AG04449 (cell line): ENCODE data around the gene TBX22.

ENCODE experiments used
- CTCF ChIA-PET: fragments of 350-600 bp; formaldehyde crosslinking; extraction: SDS; loops from one replicate; lab custom pipeline; 2021; ENCODE audit warnings: antibody characterized with exemption; lab: Yijun Ruan, JAX
- POLR2A ChIA-PET: fragments of 400-600, 350-600 bp; formaldehyde crosslinking; extraction: SDS; loops from one replicate; lab custom pipeline; 2020; ENCODE audit warnings: antibody characterized with exemption, inconsistent platforms; lab: Yijun Ruan, JAX
- DNase-seq: peaks from one replicate; pipeline ENCODE4 v3.0.0-alpha.2; 2010; ENCODE audit warnings: low read depth, low spot score
- H3K4me3 ChIP-seq: 2 replicates; pipeline ENCODE4 v1.5.1; 2011; ENCODE audit warnings: low read depth, mild to moderate bottlenecking, control low read depth, low read length
- CTCF ChIP-seq: IDR thresholded peaks from one replicate; pipeline ENCODE4 v1.5.1; 2011; ENCODE audit warnings: mild to moderate bottlenecking, moderate library complexity, low read length, control low read depth, inconsistent platforms; ENCODE audit not compliant: insufficient read depth; ENCODE audit errors: missing control alignments

Gene TBX22

GRCh38 chrX:80014141-80014940 is at the start of gene TBX22:
TSS of gene TBX22 (plus strand) at chrX:80014753. CDS start at chrX:80022270, 7,517 bp downstream.
- no peak within 1 kb of the TSS for H3K4me3 ChIP-seq
- TF ChIP-seq CTCF: no peak

GRCh38 chrX:79975605-79976004 is 38.9 kb upstream of the TBX22 start:
- POLR2A ChIA-PET: no interaction called here
- no peak for TF ChIP-seq CTCF
- no peak overlapping the region for H3K4me3 ChIP-seq
- CTCF ChIA-PET: no interaction called here
- no peak for DNase-seq

More at GRCh38 chrX:80014141-80014940, at the start of gene TBX22:
- ChIA-PET POLR2A (no interaction called here), CTCF (no interaction called here)
- no peak for DNase-seq

- DNase-seq: no peak
- no peak overlapping the region for H3K4me3 ChIP-seq
- no peak for TF ChIP-seq CTCF
- CTCF ChIA-PET: no interaction called here
- POLR2A ChIA-PET: no interaction called here
Observed at GRCh38 chrX:80004458-80004857, 10.1 kb upstream of the TBX22 start.

- no peak for DNase-seq
- CTCF ChIA-PET: no interaction called here
- no peak overlapping the region for H3K4me3 ChIP-seq
- TF ChIP-seq CTCF: no peak
- POLR2A ChIA-PET: no interaction called here
Observed at GRCh38 chrX:80011522-80011921, 3.0 kb upstream of the TBX22 start.

- H3K4me3 ChIP-seq: no peak overlapping the region
- POLR2A ChIA-PET: no interaction called here
- TF ChIP-seq CTCF: no peak
- CTCF ChIA-PET: no interaction called here
- no peak for DNase-seq
Observed at GRCh38 chrX:80016182-80016581, 1.6 kb downstream of the TBX22 start.

- POLR2A ChIA-PET: no interaction called here
- TF ChIP-seq CTCF: no peak
- no peak overlapping the region for H3K4me3 ChIP-seq
- CTCF ChIA-PET: no interaction called here
- DNase-seq: no peak
Observed at GRCh38 chrX:80021621-80022020, 7.1 kb downstream of the TBX22 start.
